MCF 10A (cell line): Measurements from ENCODE around the gene WWOX. TPM values are rescaled to one million over a fixed set of nuclear protein-coding genes. Genes with fewer than 3 reads are reported as not detected.

Experiments
- BruUV-seq: library from RNA; stranded (reverse); fragments of 400-500 nt; replicated peaks from 2 replicates; lab custom pipeline; 2021; lab: Mats Ljungman, UMichigan
- CTCF ChIA-PET: fragments of 300-600 bp; sonication (Branson Sonifier 250); formaldehyde crosslinking; extraction: SDS; loops from one replicate; lab custom pipeline; 2021; ENCODE audit warnings: antibody characterized with exemption, inconsistent platforms; lab: Yijun Ruan, JAX
- POLR2A ChIA-PET: fragments of 300-600, 350-650 bp; sonication (Branson Sonifier 250); formaldehyde crosslinking; extraction: SDS; loops from one replicate; lab custom pipeline; 2020; ENCODE audit warnings: antibody characterized with exemption, inconsistent platforms; lab: Yijun Ruan, JAX
- DNase-seq: peaks from one replicate; pipeline ENCODE4 v3.0.0-alpha.2; 2018; ENCODE audit not compliant: unreplicated experiment
- H3K27ac Mint-ChIP-seq: one replicate; pipeline ENCODE4 v1.8.0; 2022; ENCODE audit warnings: mild to moderate bottlenecking, low read depth, mixed read lengths; ENCODE audit not compliant: unreplicated experiment
- H3K27me3 Mint-ChIP-seq: one replicate; pipeline ENCODE4 v1.8.0; 2022; ENCODE audit warnings: mixed read lengths; ENCODE audit not compliant: insufficient read depth, unreplicated experiment
- H3K36me3 Mint-ChIP-seq: one replicate; pipeline ENCODE4 v1.8.0; 2022; ENCODE audit warnings: mild to moderate bottlenecking, moderate library complexity, mixed read lengths; ENCODE audit not compliant: insufficient read depth, unreplicated experiment
- H3K4me1 Mint-ChIP-seq: one replicate; pipeline ENCODE4 v1.8.0; 2022; ENCODE audit warnings: mixed read lengths; ENCODE audit not compliant: insufficient read depth, unreplicated experiment
- H3K4me3 Mint-ChIP-seq: one replicate; pipeline ENCODE4 v1.8.0; 2022; ENCODE audit warnings: mild to moderate bottlenecking, moderate library complexity, mixed read lengths; ENCODE audit not compliant: unreplicated experiment
- H3K9me3 Mint-ChIP-seq: one replicate; pipeline ENCODE4 v1.8.0; 2022; ENCODE audit warnings: mixed read lengths; ENCODE audit not compliant: unreplicated experiment
- CTCF ChIP-seq: fragments of 200-600 bp; IDR thresholded peaks from one replicate; pipeline ENCODE4 v1.8.0; 2022; ENCODE audit warnings: antibody characterized with exemption, mild to moderate bottlenecking; ENCODE audit not compliant: unreplicated experiment
- intact Hi-C: fragments of 100-400 bp; cut with micrococcal nuclease; formaldehyde crosslinking; loops from 2 replicates; pipeline ENCODE4 v1.14.1; 2022
- total RNA-seq: library from RNA; stranded (reverse); gene quantifications from 2 replicates; pipeline ENCODE4 v1.2.3, GENCODE V29; 2022

The WWOX gene
- total RNA-seq, 1 experiment from 2014 or later = 18.1 TPM

- Mint-ChIP-seq H3K27ac (no peak overlapping the region), H3K36me3 (no peaks in the 10 kb centered on the region), H3K4me1 (peaks cover 5% of the 10 kb centered on the region), H3K9me3 (peaks cover 6% of the 10 kb centered on the region), H3K4me3 (no peak overlapping the region), H3K27me3 (no peaks in the 10 kb centered on the region)
- DNase-seq = no peak
- POLR2A ChIA-PET = no interaction called here
- CTCF ChIA-PET = interaction anchor here (0.5 to 1.3 kb wide), 7 partner anchors 9 to 1760 kb away, joined by 3 to 4 read pairs (median 4); no protein-coding TSS in a partner anchor
- intact Hi-C loops = loop anchor here (10.0 kb wide), 1 partner anchor 549 kb away; no protein-coding TSS in a partner anchor
- no peak for TF ChIP-seq CTCF
- no TSS peak for BruUV-seq
These were observed 126.5 kb downstream of the WWOX start for GRCh38 chr16:78225919-78226318.

DNA sequence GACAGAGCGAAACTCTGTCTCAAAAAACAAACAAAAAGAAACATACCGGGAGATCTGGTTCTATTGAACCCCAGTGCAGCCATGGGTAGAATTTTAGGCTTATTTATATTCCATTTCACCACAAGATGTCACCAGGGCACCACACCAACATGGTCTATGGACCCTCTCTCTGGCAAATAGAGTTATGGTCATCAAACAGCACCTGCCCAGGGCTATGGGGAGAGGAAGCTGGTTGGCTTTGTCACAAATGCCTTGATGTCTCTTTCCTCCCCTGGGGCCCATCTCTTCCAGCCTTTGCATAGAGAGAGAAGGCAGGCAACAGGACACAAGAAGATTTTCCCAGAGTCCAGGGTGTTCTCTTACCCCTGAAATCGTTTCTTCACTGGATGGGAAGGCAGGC, 128.4 kb downstream of the WWOX start:
- Mint-ChIP-seq H3K9me3 (peaks cover 6% of the 10 kb centered on the region), H3K36me3 (no peaks in the 10 kb centered on the region), H3K27me3 (no peaks in the 10 kb centered on the region), H3K27ac (no peak overlapping the region), H3K4me1 (peaks cover 9% of the 10 kb centered on the region), H3K4me3 (no peak overlapping the region)
- CTCF ChIA-PET = interaction anchor here (0.6 kb wide), 1 partner anchor 117 kb away, joined by 3 read pairs; no protein-coding TSS in a partner anchor
- no TSS peak for BruUV-seq
- DNase-seq = no peak
- intact Hi-C loops = loop anchor here (10.0 kb wide), 1 partner anchor 547 kb away; no protein-coding TSS in a partner anchor
- POLR2A ChIA-PET = interaction anchor here (1.9 kb wide), 1 partner anchor 16 kb away, joined by 5 read pairs; no protein-coding TSS in a partner anchor
- TF ChIP-seq CTCF = peak; percentile 11

DNA sequence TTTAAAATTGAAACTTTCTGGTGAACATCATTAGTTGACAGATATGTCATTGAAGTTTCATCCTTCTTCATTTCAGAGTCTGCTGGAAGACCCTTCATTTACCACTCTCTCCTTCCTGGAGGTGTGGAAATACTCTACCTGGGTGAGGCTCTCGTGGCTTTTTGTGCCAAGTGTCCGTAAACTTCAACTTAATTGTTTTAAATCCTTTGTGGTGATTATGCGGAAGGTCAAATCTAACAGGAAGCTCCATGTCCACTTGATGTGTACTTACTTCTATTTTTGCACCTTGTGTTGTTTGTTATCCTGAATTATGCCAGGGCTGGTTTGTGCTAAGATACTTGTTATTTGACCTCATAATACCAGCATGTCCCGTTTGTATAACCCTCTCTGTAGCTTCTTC, 129.2 kb downstream of the WWOX start:
- no TSS peak for BruUV-seq
- no peaks in the 10 kb centered on the region for H3K36me3 Mint-ChIP-seq
- CTCF ChIA-PET = interaction anchor here (0.6 to 2.1 kb wide), 5 partner anchors 11 to 196 kb away, joined by 3 to 8 read pairs (median 4); no protein-coding TSS in a partner anchor

More for the DNA sequence above, 129.2 kb downstream of the WWOX start:
- H3K27ac Mint-ChIP-seq = no peak overlapping the region
- peaks cover under 1% of the 10 kb centered on the region for H3K9me3 Mint-ChIP-seq
- POLR2A ChIA-PET = interaction anchor here (1.9 kb wide), 1 partner anchor 17 kb away, joined by 5 read pairs; no protein-coding TSS in a partner anchor
- H3K4me3 Mint-ChIP-seq = no peak overlapping the region
- TF ChIP-seq CTCF = no peak
- no peaks in the 10 kb centered on the region for H3K27me3 Mint-ChIP-seq
- DNase-seq = no peak
- peaks cover 9% of the 10 kb centered on the region for H3K4me1 Mint-ChIP-seq
- intact Hi-C loops = loop anchor here (10.0 kb wide), 1 partner anchor 546 kb away; no protein-coding TSS in a partner anchor
